ENCODE results near the gene ESRRB.

ESRRB gene

GRCh38 chr14:76499399-76499798, 123.5 kb downstream of the ESRRB start:
- no peak overlapping the region for H3K4me3 ChIP-seq (ENCODE audit: control insufficient read depth, low read depth, low read length)
- TF ChIP-seq CTCF (conservative IDR thresholded peaks at IDR 0.05; ENCODE audit: control insufficient read depth, insufficient read depth, low read depth, low read length): no peak
- DNase-seq (ENCODE audit: low read depth): no peak

GRCh38 chr14:76500011-76500410, 124.1 kb downstream of the ESRRB start:
- H3K4me3 ChIP-seq (ENCODE audit: control insufficient read depth, low read depth, low read length): no peak overlapping the region
- TF ChIP-seq CTCF (conservative IDR thresholded peaks at IDR 0.05; ENCODE audit: control insufficient read depth, insufficient read depth, low read depth, low read length): no peak
- DNase-seq (ENCODE audit: low read depth): peak; percentile 51

GRCh38 chr14:76500480-76500879, 124.5 kb downstream of the ESRRB start:
- no peak for TF ChIP-seq CTCF (conservative IDR thresholded peaks at IDR 0.05; ENCODE audit: control insufficient read depth, insufficient read depth, low read depth, low read length)
- H3K4me3 ChIP-seq (ENCODE audit: control insufficient read depth, low read depth, low read length): no peak overlapping the region
- DNase-seq (ENCODE audit: low read depth): no peak

GRCh38 chr14:76501156-76501720, 125.3 kb downstream of the ESRRB start:
- no peak overlapping the region for H3K4me3 ChIP-seq (ENCODE audit: control insufficient read depth, low read depth, low read length)
- DNase-seq (ENCODE audit: low read depth): no peak
- no peak for TF ChIP-seq CTCF (conservative IDR thresholded peaks at IDR 0.05; ENCODE audit: control insufficient read depth, insufficient read depth, low read depth, low read length)

- DNase-seq (ENCODE audit: low read depth): no peak
- TF ChIP-seq CTCF (conservative IDR thresholded peaks at IDR 0.05; ENCODE audit: control insufficient read depth, insufficient read depth, low read depth, low read length): no peak
- no peak overlapping the region for H3K4me3 ChIP-seq (ENCODE audit: control insufficient read depth, low read depth, low read length)
These were observed 126.3 kb downstream of the ESRRB start for GRCh38 chr14:76502219-76502618.

- H3K4me3 ChIP-seq (ENCODE audit: control insufficient read depth, low read depth, low read length): no peak overlapping the region
- TF ChIP-seq CTCF (conservative IDR thresholded peaks at IDR 0.05; ENCODE audit: control insufficient read depth, insufficient read depth, low read depth, low read length): no peak
- no peak for DNase-seq (ENCODE audit: low read depth)
These were observed 126.7 kb downstream of the ESRRB start for GRCh38 chr14:76502638-76503037.

- no peak overlapping the region for H3K4me3 ChIP-seq (ENCODE audit: control insufficient read depth, low read depth, low read length)
- DNase-seq (ENCODE audit: low read depth): no peak
- TF ChIP-seq CTCF (conservative IDR thresholded peaks at IDR 0.05; ENCODE audit: control insufficient read depth, insufficient read depth, low read depth, low read length): no peak
These were observed 133.4 kb downstream of the ESRRB start for GRCh38 chr14:76509311-76509710.

Measured in fibroblast of mammary gland (primary cell).